T-helper 1 cell (primary cell): ENCODE measurements around the gene EIPR1.

Experiments used
- DNase-seq, 5 donors: peaks; one replicate each; pipeline ENCODE4 v3.0.0-alpha.2; 2012 to 2020

Gene EIPR1

GRCh38 chr2:3243804-3244203 is 133.8 kb downstream of the EIPR1 start:
- DNase-seq, result no peak

GRCh38 chr2:3242747-3243369 is 134.8 kb downstream of the EIPR1 start:
- DNase-seq, result peak in 4 of 5 donors; percentile 33 to 57 (median 35)

GRCh38 chr2:3241971-3242746 is 135.5 kb downstream of the EIPR1 start:
- DNase-seq, result no peak

- peak in 1 of 5 donors; percentile 56 for DNase-seq
Observed at GRCh38 chr2:3238951-3239841, 138.4 kb downstream of the EIPR1 start.

GRCh38 chr2:3236300-3237045 is 141.1 kb downstream of the EIPR1 start:
- DNase-seq, result no peak

- no peak for DNase-seq
Observed at GRCh38 chr2:3233877-3234276, 143.7 kb downstream of the EIPR1 start.

GRCh38 chr2:3229221-3229620 is 148.4 kb downstream of the EIPR1 start:
- DNase-seq, result no peak

GRCh38 chr2:3224681-3225080 is 152.9 kb downstream of the EIPR1 start:
- DNase-seq, result no peak

GRCh38 chr2:3223080-3223923 is 154.3 kb downstream of the EIPR1 start:
- DNase-seq, result peak; percentile 31 to 87 (median 66)

GRCh38 chr2:3222636-3223035 is 155.0 kb downstream of the EIPR1 start:
- DNase-seq, result peak in 4 of 5 donors; percentile 40 to 81 (median 53)

GRCh38 chr2:3219536-3219935 is 158.1 kb downstream of the EIPR1 start:
- DNase-seq, result no peak

GRCh38 chr2:3217646-3218045 is 160.0 kb downstream of the EIPR1 start:
- no peak for DNase-seq

- DNase-seq, result no peak
Observed at GRCh38 chr2:3216841-3217495, 160.7 kb downstream of the EIPR1 start.

- no peak for DNase-seq
Observed at GRCh38 chr2:3214806-3215404, 162.7 kb downstream of the EIPR1 start.

- DNase-seq, result no peak
Observed at GRCh38 chr2:3214065-3214464, 163.6 kb downstream of the EIPR1 start.

GRCh38 chr2:3212984-3213383 is 164.6 kb downstream of the EIPR1 start:
- DNase-seq, result no peak

- no peak for DNase-seq
Observed at GRCh38 chr2:3212061-3212362, 165.6 kb downstream of the EIPR1 start.

GRCh38 chr2:3211256-3212060 is 166.2 kb downstream of the EIPR1 start:
- no peak for DNase-seq

- DNase-seq, result no peak
Observed at GRCh38 chr2:3210257-3210656, 167.4 kb downstream of the EIPR1 start.

GRCh38 chr2:3209258-3209657 is 168.4 kb downstream of the EIPR1 start:
- DNase-seq, result no peak
